ENCODE measurements around the gene IFI27.
A peak's percentile ranks its signal among the peaks of the same experiment; 100 is the strongest.

The IFI27 gene

DNA sequence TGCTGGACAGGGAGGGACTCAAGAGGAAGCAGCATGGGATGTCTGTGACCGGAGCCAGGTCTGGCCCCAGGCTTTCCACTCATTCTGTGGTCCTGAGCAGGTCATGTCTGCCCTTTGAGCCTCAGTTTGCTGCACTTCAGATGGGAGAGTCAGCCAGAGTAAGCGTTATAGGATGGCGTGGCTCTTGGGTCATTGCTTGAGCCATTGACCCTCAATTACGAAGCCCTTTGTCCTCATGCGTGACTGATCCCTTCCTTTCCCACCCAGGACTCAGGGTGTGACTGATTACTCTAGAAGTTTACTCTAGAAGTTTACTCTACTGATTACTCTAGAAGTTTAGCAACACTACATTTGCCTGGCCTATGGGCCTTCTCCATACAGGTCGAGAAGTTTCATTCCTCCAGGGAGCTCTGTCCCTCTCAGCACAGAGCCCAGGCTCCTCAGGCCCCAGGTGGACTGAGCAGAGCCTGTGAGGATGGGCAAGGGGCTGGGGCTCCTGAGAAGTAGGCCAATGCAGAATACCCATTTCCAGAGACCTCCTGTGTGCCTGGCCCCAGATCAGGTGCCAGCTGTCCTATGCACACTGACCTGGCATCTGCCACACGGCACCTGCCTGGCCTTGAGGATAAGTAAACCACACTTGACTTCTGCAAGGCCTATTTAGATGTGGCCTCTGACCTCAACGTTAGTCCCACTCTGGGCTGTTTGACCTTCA is 7.6 kb upstream of the IFI27 start:
- no peak overlapping the region for H3K4me3 ChIP-seq (ENCODE audit: low read depth, low read length)
- no peak for TF ChIP-seq CTCF (conservative IDR thresholded peaks at IDR 0.05; ENCODE audit: low read depth, low read length)
- no peak for DNase-seq (ENCODE audit: low read depth)

GRCh38 chr14:94103554-94104150 is 6.9 kb upstream of the IFI27 start:
- TF ChIP-seq CTCF (conservative IDR thresholded peaks at IDR 0.05; ENCODE audit: low read depth, low read length): no peak
- H3K4me3 ChIP-seq (ENCODE audit: low read depth, low read length): no peak overlapping the region
- peak; percentile 18 for DNase-seq (ENCODE audit: low read depth)

DNA sequence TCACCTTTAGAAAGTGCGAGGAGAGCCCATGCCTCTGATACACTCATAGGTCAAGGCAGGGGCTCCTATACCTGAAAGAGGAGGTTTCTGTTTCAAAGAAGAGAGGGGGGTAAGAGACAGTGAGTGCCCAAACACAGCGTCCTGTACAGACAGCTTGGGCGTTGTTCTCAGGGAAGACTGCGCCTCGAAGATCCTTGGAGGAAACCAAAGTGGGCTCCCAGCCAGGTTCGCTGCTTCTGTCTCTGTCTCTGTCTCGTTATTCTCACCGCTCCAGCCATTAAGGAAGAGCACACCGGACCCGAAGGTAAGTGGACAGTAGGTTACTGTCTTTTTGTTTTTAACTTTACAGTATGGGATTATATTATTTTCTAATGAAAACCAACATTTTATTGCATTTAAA is 5.8 kb upstream of the IFI27 start:
- no peak for DNase-seq (ENCODE audit: low read depth)
- TF ChIP-seq CTCF (conservative IDR thresholded peaks at IDR 0.05; ENCODE audit: low read depth, low read length): no peak
- H3K4me3 ChIP-seq (ENCODE audit: low read depth, low read length): no peak overlapping the region

- H3K4me3 ChIP-seq (ENCODE audit: low read depth, low read length): no peak overlapping the region
- no peak for TF ChIP-seq CTCF (conservative IDR thresholded peaks at IDR 0.05; ENCODE audit: low read depth, low read length)
- no peak for DNase-seq (ENCODE audit: low read depth)
Measured at GRCh38 chr14:94109915-94110250, 653 bp upstream of the IFI27 start.

DNA sequence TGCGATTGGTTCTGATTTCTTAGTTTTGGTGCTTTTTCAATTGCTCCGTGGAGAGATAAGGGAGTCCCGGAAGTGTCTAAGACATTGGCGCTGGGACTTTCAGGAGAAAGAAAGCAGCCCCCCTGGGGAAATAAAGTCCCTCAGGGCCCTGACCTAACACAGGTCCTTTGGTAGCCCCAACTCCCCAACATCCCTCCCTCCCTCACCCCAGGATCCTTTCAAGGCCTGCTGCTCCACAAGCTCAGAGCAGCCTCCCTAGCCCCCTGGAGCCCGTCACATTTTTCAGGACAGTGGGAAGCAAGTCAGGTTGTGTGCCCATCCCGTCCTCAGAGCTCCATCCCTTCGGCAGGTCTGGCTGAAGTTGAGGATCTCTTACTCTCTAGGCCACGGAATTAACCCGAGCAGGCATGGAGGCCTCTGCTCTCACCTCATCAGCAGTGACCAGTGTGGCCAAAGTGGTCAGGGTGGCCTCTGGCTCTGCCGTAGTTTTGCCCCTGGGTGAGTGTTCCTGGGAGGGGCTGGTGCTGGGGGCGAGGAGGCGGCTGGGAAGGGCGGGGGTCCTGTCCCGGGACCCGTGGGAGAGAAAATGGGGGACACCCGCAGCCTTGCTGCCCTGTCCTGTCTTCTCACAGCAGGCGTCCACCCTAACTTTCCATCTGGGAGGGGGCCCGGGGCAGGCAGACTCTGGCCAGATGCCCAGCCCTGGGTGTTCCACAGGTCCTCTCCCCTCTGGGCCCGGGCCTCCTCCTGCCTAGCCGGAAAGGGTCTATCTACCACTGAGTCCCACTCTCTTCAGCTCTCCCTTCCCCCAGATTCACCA is 950 bp downstream of the IFI27 start:
- TF ChIP-seq CTCF (conservative IDR thresholded peaks at IDR 0.05; ENCODE audit: low read depth, low read length): no peak
- H3K4me3 ChIP-seq (ENCODE audit: low read depth, low read length): no peak overlapping the region

DNA sequence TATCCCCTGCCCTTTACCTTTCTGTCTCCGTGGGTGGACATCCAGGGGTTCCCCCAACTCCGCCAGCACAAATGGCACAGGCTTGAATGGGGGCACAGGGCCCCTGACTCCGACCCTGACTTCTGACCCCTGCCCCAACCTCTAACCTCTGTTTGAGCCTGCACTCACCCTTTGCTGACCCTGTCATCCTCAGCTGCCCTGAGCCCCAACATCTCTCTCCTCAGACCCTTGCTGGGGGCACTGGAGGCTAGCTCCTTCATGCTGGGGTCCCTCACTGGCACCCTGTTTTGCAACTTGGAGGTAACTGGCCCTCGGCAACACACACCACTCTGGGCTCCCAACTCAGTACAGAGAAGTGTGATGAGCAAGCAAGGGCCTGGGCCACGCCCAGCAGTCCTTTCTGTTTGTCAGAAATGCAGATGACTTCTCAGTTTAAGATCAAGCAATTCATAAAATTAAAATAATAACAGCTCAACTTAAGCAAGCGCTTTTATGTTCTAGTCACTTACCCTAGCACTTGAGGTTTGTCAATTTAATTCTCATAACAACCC is 2.1 kb downstream of the IFI27 start:
- no peak overlapping the region for H3K4me3 ChIP-seq (ENCODE audit: low read depth, low read length)
- TF ChIP-seq CTCF (conservative IDR thresholded peaks at IDR 0.05; ENCODE audit: low read depth, low read length): no peak
- no peak for DNase-seq (ENCODE audit: low read depth)

More for the DNA sequence above, 950 bp downstream of the IFI27 start:
- no peak for DNase-seq (ENCODE audit: low read depth)
